ENCODE data around the gene FANCC. TPM values are rescaled to one million over a fixed set of nuclear protein-coding genes. Genes with fewer than 3 reads are reported as not detected.

The FANCC gene
- total and polyA plus RNA-seq, 2 of the 4 experiments (the other 2 are of a cell fraction) = 4.7 to 6.3 TPM

DNA sequence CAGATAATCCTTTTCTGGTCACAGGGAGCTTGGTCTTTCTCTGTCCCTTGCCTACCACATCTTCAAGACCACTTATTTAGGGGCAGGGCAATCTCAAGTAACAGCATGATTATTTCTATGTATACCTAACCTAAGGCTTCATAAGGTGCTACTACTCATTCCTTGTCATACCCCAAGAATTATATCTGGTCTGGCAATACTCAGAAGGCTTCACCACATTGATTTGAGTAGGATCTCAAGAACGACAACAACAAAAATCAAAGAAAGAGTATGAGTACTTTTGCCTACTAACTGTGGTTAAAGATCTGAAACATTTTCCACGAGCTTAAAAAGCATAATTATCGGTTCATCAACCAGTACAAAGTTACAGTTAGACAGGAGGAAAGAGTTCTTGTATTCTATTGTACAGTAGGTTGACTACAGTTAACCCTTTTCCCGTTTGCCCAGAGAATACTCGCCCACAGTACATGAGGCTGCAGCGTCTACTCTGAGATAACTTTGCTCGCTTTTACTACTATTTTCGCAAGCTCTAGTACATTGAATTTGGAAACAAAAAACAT lies 41.0 kb downstream of the FANCC start:
- no peak for TF ChIP-seq NFE2L2 (IDR thresholded peaks at IDR 0.05; ENCODE audit: low read depth, low read length)
- no peak for TF ChIP-seq MAFK (IDR thresholded peaks at IDR 0.05; ENCODE audit: low read depth, low read length)
- TF ChIP-seq CHD1 (IDR thresholded peaks at IDR 0.05; ENCODE audit: low read depth, low read length) = no peak
- no peak for TF ChIP-seq RCOR1 (IDR thresholded peaks at IDR 0.05; ENCODE audit: insufficient replicate concordance, low read length)
- TF ChIP-seq, protein P1, sequence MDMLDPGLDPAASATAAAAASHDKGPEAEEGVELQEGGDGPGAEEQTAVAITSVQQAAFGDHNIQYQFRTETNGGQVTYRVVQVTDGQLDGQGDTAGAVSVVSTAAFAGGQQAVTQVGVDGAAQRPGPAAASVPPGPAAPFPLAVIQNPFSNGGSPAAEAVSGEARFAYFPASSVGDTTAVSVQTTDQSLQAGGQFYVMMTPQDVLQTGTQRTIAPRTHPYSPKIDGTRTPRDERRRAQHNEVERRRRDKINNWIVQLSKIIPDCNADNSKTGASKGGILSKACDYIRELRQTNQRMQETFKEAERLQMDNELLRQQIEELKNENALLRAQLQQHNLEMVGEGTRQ (IDR thresholded peaks at IDR 0.05; ENCODE audit: low read depth, low read length) = no peak
- TF ChIP-seq, protein P2, sequence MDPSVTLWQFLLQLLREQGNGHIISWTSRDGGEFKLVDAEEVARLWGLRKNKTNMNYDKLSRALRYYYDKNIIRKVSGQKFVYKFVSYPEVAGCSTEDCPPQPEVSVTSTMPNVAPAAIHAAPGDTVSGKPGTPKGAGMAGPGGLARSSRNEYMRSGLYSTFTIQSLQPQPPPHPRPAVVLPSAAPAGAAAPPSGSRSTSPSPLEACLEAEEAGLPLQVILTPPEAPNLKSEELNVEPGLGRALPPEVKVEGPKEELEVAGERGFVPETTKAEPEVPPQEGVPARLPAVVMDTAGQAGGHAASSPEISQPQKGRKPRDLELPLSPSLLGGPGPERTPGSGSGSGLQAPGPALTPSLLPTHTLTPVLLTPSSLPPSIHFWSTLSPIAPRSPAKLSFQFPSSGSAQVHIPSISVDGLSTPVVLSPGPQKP (IDR thresholded peaks at IDR 0.05; ENCODE audit: borderline replicate concordance, low read depth, low read length) = no peak
- no peak for TF ChIP-seq POLR2A (IDR thresholded peaks at IDR 0.05; ENCODE audit: low read depth, low read length)
- TF ChIP-seq MXI1 (IDR thresholded peaks at IDR 0.05; ENCODE audit: borderline replicate concordance, low read depth, low read length) = no peak
- no peak for TF ChIP-seq MAZ (IDR thresholded peaks at IDR 0.05; ENCODE audit: borderline replicate concordance, low read depth, low read length)
- no peak for TF ChIP-seq FOS (IDR thresholded peaks at IDR 0.05; ENCODE audit: low read depth, low read length)
- TF ChIP-seq, protein P3, sequence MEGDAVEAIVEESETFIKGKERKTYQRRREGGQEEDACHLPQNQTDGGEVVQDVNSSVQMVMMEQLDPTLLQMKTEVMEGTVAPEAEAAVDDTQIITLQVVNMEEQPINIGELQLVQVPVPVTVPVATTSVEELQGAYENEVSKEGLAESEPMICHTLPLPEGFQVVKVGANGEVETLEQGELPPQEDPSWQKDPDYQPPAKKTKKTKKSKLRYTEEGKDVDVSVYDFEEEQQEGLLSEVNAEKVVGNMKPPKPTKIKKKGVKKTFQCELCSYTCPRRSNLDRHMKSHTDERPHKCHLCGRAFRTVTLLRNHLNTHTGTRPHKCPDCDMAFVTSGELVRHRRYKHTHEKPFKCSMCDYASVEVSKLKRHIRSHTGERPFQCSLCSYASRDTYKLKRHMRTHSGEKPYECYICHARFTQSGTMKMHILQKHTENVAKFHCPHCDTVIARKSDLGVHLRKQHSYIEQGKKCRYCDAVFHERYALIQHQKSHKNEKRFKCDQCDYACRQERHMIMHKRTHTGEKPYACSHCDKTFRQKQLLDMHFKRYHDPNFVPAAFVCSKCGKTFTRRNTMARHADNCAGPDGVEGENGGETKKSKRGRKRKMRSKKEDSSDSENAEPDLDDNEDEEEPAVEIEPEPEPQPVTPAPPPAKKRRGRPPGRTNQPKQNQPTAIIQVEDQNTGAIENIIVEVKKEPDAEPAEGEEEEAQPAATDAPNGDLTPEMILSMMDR (conservative IDR thresholded peaks at IDR 0.05; ENCODE audit: low read depth, low read length) = no peak
- TF ChIP-seq SMC3 (IDR thresholded peaks at IDR 0.05; ENCODE audit: low read depth, low read length) = no peak
- TF ChIP-seq BHLHE40 (IDR thresholded peaks at IDR 0.05; ENCODE audit: low read depth, low read length) = no peak
- no peak for TF ChIP-seq RAD21 (IDR thresholded peaks at IDR 0.05; ENCODE audit: low read length)
- TF ChIP-seq RFX5 (IDR thresholded peaks at IDR 0.05; ENCODE audit: low read depth, low read length) = no peak
- TF ChIP-seq CEBPB (IDR thresholded peaks at IDR 0.05; ENCODE audit: low read depth, low read length) = no peak
- ChIA-PET CTCF (interaction anchor here (1.3 kb wide), 1 partner anchor 11 kb away, joined by 5 read pairs; no protein-coding TSS in a partner anchor), POLR2A (ENCODE audit: unreplicated experiment) (no interaction called here)
- H3K23ac ChIP-seq (ENCODE audit: low read depth, low read length) = no peak overlapping the region
- H2AK5ac ChIP-seq (ENCODE audit: low read depth, low read length) = no peak overlapping the region
- H4K91ac ChIP-seq (ENCODE audit: insufficient read depth, low read depth, low read length) = no peak overlapping the region
- no peaks in the 10 kb centered on the region for H4K20me1 ChIP-seq (ENCODE audit: insufficient read depth, low read length)
- no peak overlapping the region for H2AFZ ChIP-seq (replicated peaks; ENCODE audit: low read length, poor library complexity)
- no peak overlapping the region for H2BK20ac ChIP-seq (ENCODE audit: low read depth, low read length)
- no peak overlapping the region for H3K4ac ChIP-seq (ENCODE audit: low read depth, low read length)
- no CpG with 5 or more reads among the region's 8 CpGs for WGBS, 2 experiments (ENCODE audit: extremely low coverage in 2 of 2, insufficient read length in 1 of 2)
- peaks cover 0 to 3% of the 10 kb centered on the region in 2 experiments; a peak in 2 of 4 replicates for H3K79me1 ChIP-seq (ENCODE audit: low read depth in 1 of 2, low read length in 2 of 2)
- no peak overlapping the region for H3K14ac ChIP-seq (replicated peaks; ENCODE audit: low read depth, low read length)
- in situ Hi-C loops (cut with MboI; ENCODE audit: low sequenced_read_pairs) = no loop called here
- no peak for DNase-seq
- H4K8ac ChIP-seq (ENCODE audit: low read depth in 2 of 2, low read length in 2 of 2) = no peak overlapping the region
- H2BK120ac ChIP-seq (ENCODE audit: low read depth, low read length) = no peak overlapping the region
- H3K18ac ChIP-seq (ENCODE audit: low read depth, low read length) = no peak overlapping the region
- H2AK9ac ChIP-seq (replicated peaks; ENCODE audit: low read depth, low read length, poor library complexity) = no peak overlapping the region
- H3K56ac ChIP-seq (ENCODE audit: extremely low read depth, insufficient read depth, low read length) = no peak overlapping the region
- H4K5ac ChIP-seq (ENCODE audit: low read depth, low read length) = no peak overlapping the region
- dilution Hi-C loops (cut with HindIII; ENCODE audit: low sequenced_read_pairs, unreplicated experiment) = no loop called here
- H3K9me1 ChIP-seq (ENCODE audit: insufficient read depth, low read length) = no peaks in the 10 kb centered on the region
- intact Hi-C loops (cut with micrococcal nuclease) = no loop called here
- no peaks in the 10 kb centered on the region for H3K4me1 ChIP-seq (ENCODE audit: control insufficient read depth, insufficient read depth, low read length)
- no peaks in the 10 kb centered on the region; the same call in 1 of the 2 replicates for H3K9me3 ChIP-seq (ENCODE audit: control insufficient read depth, insufficient read depth, low read length)
- H3K27me3 ChIP-seq (ENCODE audit: control insufficient read depth, insufficient read depth, low read length) = no peaks in the 10 kb centered on the region
- H3K9ac ChIP-seq (ENCODE audit: low read depth, low read length) = no peak overlapping the region
- no peak overlapping the region for H3K27ac ChIP-seq (ENCODE audit: insufficient read depth, low read length)
- ATAC-seq (ENCODE audit: low read depth) = no peak
- no peaks in the 10 kb centered on the region for H3K36me3 ChIP-seq (ENCODE audit: control insufficient read depth, insufficient read depth, low read length)
- BruUV-seq (replicated peaks) = no TSS peak
- H2BK5ac ChIP-seq (ENCODE audit: low read depth, low read length, poor library complexity, severe bottlenecking) = no peak overlapping the region
- H2BK15ac ChIP-seq (ENCODE audit: low read depth, low read length) = no peak overlapping the region
- H3K4me3 ChIP-seq (ENCODE audit: insufficient read depth, low read depth, low read length) = no peak overlapping the region
- no peak overlapping the region for H3K4me2 ChIP-seq (ENCODE audit: low read depth, low read length)

Measured in IMR-90 (cell line).